Measurements from ENCODE around the gene CMTR1.

- TF ChIP-seq EZH2 (IDR thresholded peaks at IDR 0.05; ENCODE audit: low read length, unreplicated experiment) (no peak), CTCF (conservative IDR thresholded peaks at IDR 0.05; ENCODE audit: low read depth, low read length) (no peak), EZH2phosphoT487 (IDR thresholded peaks at IDR 0.05; ENCODE audit: borderline replicate concordance, low read length) (no peak)
These were observed 8.6 kb downstream of the CMTR1 start for GRCh38 chr6:37441651-37442050.

Measured in PC-3 (cell line).